GM23338 (cell line): ENCODE results near the gene CTDSPL. TPM values are rescaled to one million over a fixed set of nuclear protein-coding genes. Genes with fewer than 3 reads are reported as not detected.

Experiments used
- ATAC-seq: fragments of 200-7000 bp; cut with Tn5 transposase; 3 replicates; pipeline ENCODE4 v1.9.1; 2020
- DNase-seq: peaks from one replicate; pipeline ENCODE4 v3.0.0-alpha.2; 2015; ENCODE audit warnings: low spot score
- H2AFZ ChIP-seq: fragments of 200-600 bp; sonication (generic); 2 replicates; pipeline ENCODE4 v1.8.0; 2016; ENCODE audit warnings: antibody characterized with exemption, mild to moderate bottlenecking, moderate library complexity
- H3F3A ChIP-seq: fragments of 200-600 bp; sonication (generic); replicated peaks from 2 replicates; pipeline ENCODE4 v1.8.0; 2017; ENCODE audit warnings: antibody characterized with exemption, mixed run types, low read depth
- H3K27ac ChIP-seq: fragments of 200-600 bp; sonication (generic); 2 replicates; pipeline ENCODE4 v1.6.1; 2016; ENCODE audit warnings: low read depth
- H3K27me3 ChIP-seq: fragments of 200-600 bp; sonication (generic); 2 replicates; pipeline ENCODE4 v1.8.0; 2016; ENCODE audit warnings: mild to moderate bottlenecking, mixed run types, moderate library complexity; ENCODE audit not compliant: insufficient read depth
- H3K36me3 ChIP-seq: fragments of 200-600 bp; sonication (generic); 2 replicates; pipeline ENCODE4 v1.8.0; 2016; ENCODE audit warnings: mild to moderate bottlenecking; ENCODE audit not compliant: insufficient read depth
- H3K4me1 ChIP-seq: fragments of 200-600 bp; sonication (generic); 2 replicates; pipeline ENCODE4 v1.8.0; 2016; ENCODE audit warnings: mild to moderate bottlenecking, moderate library complexity; ENCODE audit not compliant: insufficient read depth
- H3K4me2 ChIP-seq: fragments of 200-600 bp; sonication (generic); 2 replicates; pipeline ENCODE4 v1.7.1; 2017; ENCODE audit warnings: mixed run types
- H3K4me3 ChIP-seq: fragments of 200-600 bp; sonication (generic); 2 replicates; pipeline ENCODE4 v1.6.1; 2016; ENCODE audit warnings: mixed run types
- H3K79me2 ChIP-seq: fragments of 200-600 bp; sonication (generic); replicated peaks from 2 replicates; pipeline ENCODE4 v1.8.0; 2017; ENCODE audit warnings: mild to moderate bottlenecking; ENCODE audit not compliant: insufficient read depth
- H3K9me2 ChIP-seq: fragments of 200-600 bp; sonication (generic); 2 replicates; pipeline ENCODE4 v1.8.0; 2017; ENCODE audit not compliant: insufficient read depth
- H4K20me1 ChIP-seq: fragments of 200-600 bp; sonication (generic); replicated peaks from 2 replicates; pipeline ENCODE4 v1.8.0; 2017; ENCODE audit warnings: mild to moderate bottlenecking; ENCODE audit not compliant: insufficient read depth
- H3K27ac Mint-ChIP-seq: 2 replicates; pipeline ENCODE4 v1.8.0; 2020; ENCODE audit warnings: inconsistent platforms, mild to moderate bottlenecking, moderate library complexity, mixed read lengths
- H3K27me3 Mint-ChIP-seq: 3 replicates; pipeline ENCODE4 v1.8.0; 2022; ENCODE audit warnings: low read depth, mild to moderate bottlenecking, moderate library complexity, mixed read lengths, inconsistent platforms; ENCODE audit not compliant: insufficient read depth, poor library complexity
- H3K36me3 Mint-ChIP-seq: 3 replicates; pipeline ENCODE4 v1.8.0; 2021; ENCODE audit warnings: low read depth, mild to moderate bottlenecking, inconsistent platforms, moderate library complexity, mixed read lengths
- H3K4me1 Mint-ChIP-seq: 3 replicates; pipeline ENCODE4 v1.8.0; 2020; ENCODE audit warnings: mild to moderate bottlenecking, inconsistent platforms, mixed read lengths
- H3K4me3 Mint-ChIP-seq: 3 replicates; pipeline ENCODE4 v1.8.0; 2021; ENCODE audit warnings: moderate library complexity, mild to moderate bottlenecking, inconsistent platforms, mixed read lengths
- H3K9me3 Mint-ChIP-seq: 3 replicates; pipeline ENCODE4 v1.8.0; 2020; ENCODE audit warnings: moderate library complexity, mild to moderate bottlenecking, inconsistent platforms, mixed read lengths
- CREB1 ChIP-seq: fragments of 250-450 bp; sonication (Bioruptor Pico); IDR thresholded peaks from 2 replicates; pipeline ENCODE4 v1.5.0; 2020; ENCODE audit warnings: low read depth, mild to moderate bottlenecking, moderate library complexity
- EZH2 ChIP-seq: fragments of 200-600 bp; sonication (generic); IDR thresholded peaks from one replicate; pipeline ENCODE4 v1.8.0; 2017; ENCODE audit warnings: antibody characterized with exemption, mild to moderate bottlenecking, low read depth; ENCODE audit not compliant: unreplicated experiment
- EZH2phosphoT487 ChIP-seq: fragments of 200-600 bp; sonication (generic); IDR thresholded peaks from one replicate; pipeline ENCODE4 v1.8.1; 2018; ENCODE audit warnings: antibody characterized with exemption; ENCODE audit not compliant: unreplicated experiment
- JUNB ChIP-seq: IDR thresholded peaks from one replicate; pipeline ENCODE4 v1.6.1; 2016; ENCODE audit warnings: antibody characterized with exemption; ENCODE audit not compliant: unreplicated experiment
- NANOG ChIP-seq: IDR thresholded peaks from 2 replicates; pipeline ENCODE4 v1.6.1; 2016; ENCODE audit warnings: antibody characterized with exemption, borderline replicate concordance
- POLR2AphosphoS5 ChIP-seq: IDR thresholded peaks from 2 replicates; pipeline ENCODE4 v1.6.1; 2016; ENCODE audit warnings: antibody characterized with exemption, low read depth
- STAT1 ChIP-seq: IDR thresholded peaks from one replicate; pipeline ENCODE4 v1.6.1; 2016; ENCODE audit warnings: antibody characterized with exemption; ENCODE audit not compliant: unreplicated experiment
- ZNF114 ChIP-seq: fragments of 250-450 bp; sonication (Bioruptor Pico); IDR thresholded peaks from 2 replicates; pipeline ENCODE4 v1.5.0; 2020; ENCODE audit warnings: mild to moderate bottlenecking, moderate library complexity
- ZNF331 ChIP-seq: fragments of 250-450 bp; sonication (Bioruptor Pico); IDR thresholded peaks from 2 replicates; pipeline ENCODE4 v1.5.0; 2020; ENCODE audit warnings: low read depth, mild to moderate bottlenecking, moderate library complexity
- polyA plus RNA-seq: library from polyadenylated mRNA; unstranded; fragments of >200 nt; fragmentation: Nextera tagmentation; extraction: Ambion mirVana; gene quantifications from 2 replicates; pipeline ENCODE4 v1.2.1, GENCODE V29; 2016
- total RNA-seq: library from RNA; depleted of rRNA; stranded (reverse); fragments of >200 nt; shearing (Covaris generic); gene quantifications from 2 replicates; pipeline ENCODE4 v1.2.3, GENCODE V29; 2014
- TF ChIP-seq, protein P1 (sequence below): IDR thresholded peaks from one replicate; pipeline ENCODE4 v1.6.1; 2018; ENCODE audit warnings: antibody characterized with exemption; ENCODE audit not compliant: unreplicated experiment
- TF ChIP-seq, protein P2 (sequence below): IDR thresholded peaks from 2 replicates; pipeline ENCODE4 v1.6.1; 2016; ENCODE audit warnings: antibody characterized with exemption
- TF ChIP-seq, protein P3 (sequence below): fragments of 250-450 bp; sonication (Bioruptor Pico); IDR thresholded peaks from 2 replicates; pipeline ENCODE4 v1.5.0; 2020; ENCODE audit warnings: mild to moderate bottlenecking, moderate library complexity
- TF ChIP-seq, protein P4 (sequence below), 2 experiments: fragments of 200-600 bp in 1 of 2; sonication (generic) in 1 of 2; conservative IDR thresholded peaks; 2 replicates each; pipeline versions ENCODE4 v1.5.1 to v1.6.1; 2016 to 2017; ENCODE audit warnings: antibody characterized with exemption in 2 of 2, low read depth in 2 of 2, mild to moderate bottlenecking in 2 of 2, moderate library complexity in 1 of 2

The CTDSPL gene
- total and polyA plus RNA-seq, 2 experiments from 2014 or later, result 23.2 to 42.0 TPM

- H3K27ac Mint-ChIP-seq, result no peak overlapping the region
- peaks cover 99% of the 10 kb centered on the region for H3K79me2 ChIP-seq
- ATAC-seq, result no peak
Measured at GRCh38 chr3:37867144-37867543, 5.5 kb downstream of the CTDSPL start.

More at GRCh38 chr3:37867144-37867543, 5.5 kb downstream of the CTDSPL start:
- Mint-ChIP-seq H3K27me3 (peaks cover 14% of the 10 kb centered on the region), H3K9me3 (no peaks in the 10 kb centered on the region; the same call in 2 of the 3 replicates), H3K4me3 (no peak overlapping the region), H3K36me3 (no peaks in the 10 kb centered on the region), H3K4me1 (peaks cover 25% of the 10 kb centered on the region)
- DNase-seq, result no peak
- H2AFZ ChIP-seq, result no peak overlapping the region
- no peak overlapping the region for H3K27ac ChIP-seq
- no peaks in the 10 kb centered on the region for H3K36me3 ChIP-seq
- no peaks in the 10 kb centered on the region for H3K27me3 ChIP-seq
- TF ChIP-seq, protein P1, sequence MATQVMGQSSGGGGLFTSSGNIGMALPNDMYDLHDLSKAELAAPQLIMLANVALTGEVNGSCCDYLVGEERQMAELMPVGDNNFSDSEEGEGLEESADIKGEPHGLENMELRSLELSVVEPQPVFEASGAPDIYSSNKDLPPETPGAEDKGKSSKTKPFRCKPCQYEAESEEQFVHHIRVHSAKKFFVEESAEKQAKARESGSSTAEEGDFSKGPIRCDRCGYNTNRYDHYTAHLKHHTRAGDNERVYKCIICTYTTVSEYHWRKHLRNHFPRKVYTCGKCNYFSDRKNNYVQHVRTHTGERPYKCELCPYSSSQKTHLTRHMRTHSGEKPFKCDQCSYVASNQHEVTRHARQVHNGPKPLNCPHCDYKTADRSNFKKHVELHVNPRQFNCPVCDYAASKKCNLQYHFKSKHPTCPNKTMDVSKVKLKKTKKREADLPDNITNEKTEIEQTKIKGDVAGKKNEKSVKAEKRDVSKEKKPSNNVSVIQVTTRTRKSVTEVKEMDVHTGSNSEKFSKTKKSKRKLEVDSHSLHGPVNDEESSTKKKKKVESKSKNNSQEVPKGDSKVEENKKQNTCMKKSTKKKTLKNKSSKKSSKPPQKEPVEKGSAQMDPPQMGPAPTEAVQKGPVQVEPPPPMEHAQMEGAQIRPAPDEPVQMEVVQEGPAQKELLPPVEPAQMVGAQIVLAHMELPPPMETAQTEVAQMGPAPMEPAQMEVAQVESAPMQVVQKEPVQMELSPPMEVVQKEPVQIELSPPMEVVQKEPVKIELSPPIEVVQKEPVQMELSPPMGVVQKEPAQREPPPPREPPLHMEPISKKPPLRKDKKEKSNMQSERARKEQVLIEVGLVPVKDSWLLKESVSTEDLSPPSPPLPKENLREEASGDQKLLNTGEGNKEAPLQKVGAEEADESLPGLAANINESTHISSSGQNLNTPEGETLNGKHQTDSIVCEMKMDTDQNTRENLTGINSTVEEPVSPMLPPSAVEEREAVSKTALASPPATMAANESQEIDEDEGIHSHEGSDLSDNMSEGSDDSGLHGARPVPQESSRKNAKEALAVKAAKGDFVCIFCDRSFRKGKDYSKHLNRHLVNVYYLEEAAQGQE, result no peak
- TF ChIP-seq JUNB (no peak), NANOG (no peak), ZNF331 (no peak), STAT1 (no peak), EZH2 (no peak), EZH2phosphoT487 (no peak), CREB1 (CRISPR knock-in tag) (no peak), ZNF114 (CRISPR knock-in tag) (no peak), POLR2AphosphoS5 (no peak)
- TF ChIP-seq, protein P2, sequence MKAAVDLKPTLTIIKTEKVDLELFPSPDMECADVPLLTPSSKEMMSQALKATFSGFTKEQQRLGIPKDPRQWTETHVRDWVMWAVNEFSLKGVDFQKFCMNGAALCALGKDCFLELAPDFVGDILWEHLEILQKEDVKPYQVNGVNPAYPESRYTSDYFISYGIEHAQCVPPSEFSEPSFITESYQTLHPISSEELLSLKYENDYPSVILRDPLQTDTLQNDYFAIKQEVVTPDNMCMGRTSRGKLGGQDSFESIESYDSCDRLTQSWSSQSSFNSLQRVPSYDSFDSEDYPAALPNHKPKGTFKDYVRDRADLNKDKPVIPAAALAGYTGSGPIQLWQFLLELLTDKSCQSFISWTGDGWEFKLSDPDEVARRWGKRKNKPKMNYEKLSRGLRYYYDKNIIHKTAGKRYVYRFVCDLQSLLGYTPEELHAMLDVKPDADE, result no peak
- TF ChIP-seq, protein P3, sequence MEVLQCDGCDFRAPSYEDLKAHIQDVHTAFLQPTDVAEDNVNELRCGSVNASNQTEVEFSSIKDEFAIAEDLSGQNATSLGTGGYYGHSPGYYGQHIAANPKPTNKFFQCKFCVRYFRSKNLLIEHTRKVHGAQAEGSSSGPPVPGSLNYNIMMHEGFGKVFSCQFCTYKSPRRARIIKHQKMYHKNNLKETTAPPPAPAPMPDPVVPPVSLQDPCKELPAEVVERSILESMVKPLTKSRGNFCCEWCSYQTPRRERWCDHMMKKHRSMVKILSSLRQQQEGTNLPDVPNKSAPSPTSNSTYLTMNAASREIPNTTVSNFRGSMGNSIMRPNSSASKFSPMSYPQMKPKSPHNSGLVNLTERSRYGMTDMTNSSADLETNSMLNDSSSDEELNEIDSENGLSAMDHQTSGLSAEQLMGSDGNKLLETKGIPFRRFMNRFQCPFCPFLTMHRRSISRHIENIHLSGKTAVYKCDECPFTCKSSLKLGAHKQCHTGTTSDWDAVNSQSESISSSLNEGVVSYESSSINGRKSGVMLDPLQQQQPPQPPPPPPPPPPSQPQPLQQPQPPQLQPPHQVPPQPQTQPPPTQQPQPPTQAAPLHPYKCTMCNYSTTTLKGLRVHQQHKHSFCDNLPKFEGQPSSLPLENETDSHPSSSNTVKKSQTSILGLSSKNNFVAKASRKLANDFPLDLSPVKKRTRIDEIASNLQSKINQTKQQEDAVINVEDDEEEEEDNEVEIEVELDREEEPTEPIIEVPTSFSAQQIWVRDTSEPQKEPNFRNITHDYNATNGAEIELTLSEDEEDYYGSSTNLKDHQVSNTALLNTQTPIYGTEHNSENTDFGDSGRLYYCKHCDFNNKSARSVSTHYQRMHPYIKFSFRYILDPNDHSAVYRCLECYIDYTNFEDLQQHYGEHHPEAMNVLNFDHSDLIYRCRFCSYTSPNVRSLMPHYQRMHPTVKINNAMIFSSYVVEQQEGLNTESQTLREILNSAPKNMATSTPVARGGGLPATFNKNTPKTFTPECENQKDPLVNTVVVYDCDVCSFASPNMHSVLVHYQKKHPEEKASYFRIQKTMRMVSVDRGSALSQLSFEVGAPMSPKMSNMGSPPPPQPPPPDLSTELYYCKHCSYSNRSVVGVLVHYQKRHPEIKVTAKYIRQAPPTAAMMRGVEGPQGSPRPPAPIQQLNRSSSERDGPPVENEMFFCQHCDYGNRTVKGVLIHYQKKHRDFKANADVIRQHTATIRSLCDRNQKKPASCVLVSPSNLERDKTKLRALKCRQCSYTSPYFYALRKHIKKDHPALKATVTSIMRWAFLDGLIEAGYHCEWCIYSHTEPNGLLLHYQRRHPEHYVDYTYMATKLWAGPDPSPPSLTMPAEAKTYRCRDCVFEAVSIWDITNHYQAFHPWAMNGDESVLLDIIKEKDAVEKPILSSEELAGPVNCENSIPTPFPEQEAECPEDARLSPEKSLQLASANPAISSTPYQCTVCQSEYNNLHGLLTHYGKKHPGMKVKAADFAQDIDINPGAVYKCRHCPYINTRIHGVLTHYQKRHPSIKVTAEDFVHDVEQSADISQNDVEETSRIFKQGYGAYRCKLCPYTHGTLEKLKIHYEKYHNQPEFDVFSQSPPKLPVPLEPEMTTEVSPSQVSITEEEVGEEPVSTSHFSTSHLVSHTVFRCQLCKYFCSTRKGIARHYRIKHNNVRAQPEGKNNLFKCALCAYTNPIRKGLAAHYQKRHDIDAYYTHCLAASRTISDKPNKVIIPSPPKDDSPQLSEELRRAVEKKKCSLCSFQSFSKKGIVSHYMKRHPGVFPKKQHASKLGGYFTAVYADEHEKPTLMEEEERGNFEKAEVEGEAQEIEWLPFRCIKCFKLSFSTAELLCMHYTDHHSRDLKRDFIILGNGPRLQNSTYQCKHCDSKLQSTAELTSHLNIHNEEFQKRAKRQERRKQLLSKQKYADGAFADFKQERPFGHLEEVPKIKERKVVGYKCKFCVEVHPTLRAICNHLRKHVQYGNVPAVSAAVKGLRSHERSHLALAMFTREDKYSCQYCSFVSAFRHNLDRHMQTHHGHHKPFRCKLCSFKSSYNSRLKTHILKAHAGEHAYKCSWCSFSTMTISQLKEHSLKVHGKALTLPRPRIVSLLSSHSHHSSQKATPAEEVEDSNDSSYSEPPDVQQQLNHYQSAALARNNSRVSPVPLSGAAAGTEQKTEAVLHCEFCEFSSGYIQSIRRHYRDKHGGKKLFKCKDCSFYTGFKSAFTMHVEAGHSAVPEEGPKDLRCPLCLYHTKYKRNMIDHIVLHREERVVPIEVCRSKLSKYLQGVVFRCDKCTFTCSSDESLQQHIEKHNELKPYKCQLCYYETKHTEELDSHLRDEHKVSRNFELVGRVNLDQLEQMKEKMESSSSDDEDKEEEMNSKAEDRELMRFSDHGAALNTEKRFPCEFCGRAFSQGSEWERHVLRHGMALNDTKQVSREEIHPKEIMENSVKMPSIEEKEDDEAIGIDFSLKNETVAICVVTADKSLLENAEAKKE (CRISPR knock-in tag), result no peak
- TF ChIP-seq, protein P4, sequence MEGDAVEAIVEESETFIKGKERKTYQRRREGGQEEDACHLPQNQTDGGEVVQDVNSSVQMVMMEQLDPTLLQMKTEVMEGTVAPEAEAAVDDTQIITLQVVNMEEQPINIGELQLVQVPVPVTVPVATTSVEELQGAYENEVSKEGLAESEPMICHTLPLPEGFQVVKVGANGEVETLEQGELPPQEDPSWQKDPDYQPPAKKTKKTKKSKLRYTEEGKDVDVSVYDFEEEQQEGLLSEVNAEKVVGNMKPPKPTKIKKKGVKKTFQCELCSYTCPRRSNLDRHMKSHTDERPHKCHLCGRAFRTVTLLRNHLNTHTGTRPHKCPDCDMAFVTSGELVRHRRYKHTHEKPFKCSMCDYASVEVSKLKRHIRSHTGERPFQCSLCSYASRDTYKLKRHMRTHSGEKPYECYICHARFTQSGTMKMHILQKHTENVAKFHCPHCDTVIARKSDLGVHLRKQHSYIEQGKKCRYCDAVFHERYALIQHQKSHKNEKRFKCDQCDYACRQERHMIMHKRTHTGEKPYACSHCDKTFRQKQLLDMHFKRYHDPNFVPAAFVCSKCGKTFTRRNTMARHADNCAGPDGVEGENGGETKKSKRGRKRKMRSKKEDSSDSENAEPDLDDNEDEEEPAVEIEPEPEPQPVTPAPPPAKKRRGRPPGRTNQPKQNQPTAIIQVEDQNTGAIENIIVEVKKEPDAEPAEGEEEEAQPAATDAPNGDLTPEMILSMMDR (conservative IDR thresholded peaks at IDR 0.05; ENCODE audit: low read depth in 2 of 2), result no peak
- no peak overlapping the region for H3K4me2 ChIP-seq
- H4K20me1 ChIP-seq, result peaks cover 15% of the 10 kb centered on the region
- H3F3A ChIP-seq, result no peaks in the 10 kb centered on the region
- H3K9me2 ChIP-seq, result no peaks in the 10 kb centered on the region
- H3K4me1 ChIP-seq, result peaks cover 26% of the 10 kb centered on the region
- no peak overlapping the region for H3K4me3 ChIP-seq
